Loucy (cell line): ENCODE measurements around the gene CASP12.

Experiments
- H2AFZ ChIP-seq: fragments of 200-600 bp; sonication (generic); 2 replicates; pipeline ENCODE4 v1.6.0; 2016; ENCODE audit warnings: antibody characterized with exemption, mild to moderate bottlenecking, low read length, moderate library complexity
- H3F3A ChIP-seq: fragments of 200-600 bp; 2 replicates; pipeline ENCODE4 v1.6.0; 2016; ENCODE audit warnings: antibody characterized with exemption, low read depth, mild to moderate bottlenecking
- H3K27me3 ChIP-seq: fragments of 200-600 bp; sonication (generic); 2 replicates; pipeline ENCODE4 v1.6.1; 2014; ENCODE audit warnings: low read length, mild to moderate bottlenecking; ENCODE audit not compliant: insufficient read depth, poor library complexity, severe bottlenecking
- H3K36me3 ChIP-seq: fragments of 200-600 bp; sonication (generic); 2 replicates; pipeline ENCODE4 v1.6.1; 2016; ENCODE audit warnings: low read length; ENCODE audit not compliant: insufficient read depth
- H3K4me1 ChIP-seq: fragments of 200-600 bp; sonication (generic); 2 replicates; pipeline ENCODE4 v1.5.1; 2014; ENCODE audit warnings: low read length, mild to moderate bottlenecking; ENCODE audit not compliant: insufficient read depth, poor library complexity, severe bottlenecking
- H3K4me2 ChIP-seq: fragments of 200-600 bp; sonication (generic); 2 replicates; pipeline ENCODE4 v1.6.0; 2014; ENCODE audit warnings: antibody characterized with exemption, low read length, low read depth, mild to moderate bottlenecking; ENCODE audit not compliant: poor library complexity, severe bottlenecking
- H3K4me3 ChIP-seq: fragments of 200-600 bp; sonication (generic); 2 replicates; pipeline ENCODE4 v1.5.1; 2014; ENCODE audit warnings: low read length, mild to moderate bottlenecking, mixed read lengths; ENCODE audit not compliant: poor library complexity, severe bottlenecking
- H3K79me2 ChIP-seq: fragments of 200-600 bp; sonication (generic); 2 replicates; pipeline ENCODE4 v1.6.1; 2014; ENCODE audit warnings: low read length; ENCODE audit not compliant: insufficient read depth
- H3K9ac ChIP-seq: fragments of 200-600 bp; sonication (generic); 2 replicates; pipeline ENCODE4 v1.6.0; 2014; ENCODE audit warnings: mild to moderate bottlenecking, low read depth, low read length, moderate library complexity; ENCODE audit not compliant: poor library complexity, severe bottlenecking
- H3K9me2 ChIP-seq: fragments of 200-600 bp; sonication (generic); replicated peaks from 2 replicates; pipeline ENCODE4 v1.6.1; 2016; ENCODE audit warnings: low read depth, low read length, mixed read lengths
- H3K9me3 ChIP-seq: fragments of 200-600 bp; sonication (generic); 2 replicates; pipeline ENCODE4 v1.6.1; 2014; ENCODE audit warnings: mild to moderate bottlenecking, antibody characterized with exemption, low read length, low read depth; ENCODE audit not compliant: insufficient read depth
- H4K20me1 ChIP-seq: fragments of 200-600 bp; sonication (generic); 2 replicates; pipeline ENCODE4 v1.6.0; 2014; ENCODE audit warnings: antibody characterized with exemption, low read length, mild to moderate bottlenecking; ENCODE audit not compliant: insufficient read depth, poor library complexity, severe bottlenecking
- EZH2phosphoT487 ChIP-seq: fragments of 200-600 bp; IDR thresholded peaks from 2 replicates; pipeline ENCODE4 v1.6.1; 2018; ENCODE audit warnings: antibody characterized with exemption, mild to moderate bottlenecking, moderate library complexity, borderline replicate concordance
- TF ChIP-seq, protein P1 (sequence below): fragments of 200-600 bp; sonication (generic); conservative IDR thresholded peaks from 2 replicates; pipeline ENCODE4 v1.5.1; 2014; ENCODE audit warnings: mild to moderate bottlenecking, antibody characterized with exemption, low read length

The CASP12 gene

DNA sequence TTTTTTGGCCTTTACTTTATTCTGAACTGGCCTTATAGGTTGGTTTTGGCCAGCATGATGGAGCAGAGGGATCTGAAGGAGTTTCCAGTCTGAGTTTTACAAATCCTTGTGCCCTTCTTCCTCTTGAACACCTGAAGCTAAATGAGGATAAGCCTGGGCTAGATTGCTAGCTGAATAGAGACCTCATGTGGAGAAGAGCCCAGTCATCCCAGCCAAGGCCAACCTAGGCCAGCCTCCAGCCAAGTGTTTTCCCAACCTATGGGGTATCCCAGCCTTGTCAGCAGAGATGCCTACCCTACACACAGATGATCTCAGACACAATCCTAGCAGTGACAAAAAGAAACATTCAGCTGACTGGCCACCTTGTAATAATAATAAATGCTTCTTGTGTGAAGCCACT, 966 bp upstream of the CASP12 start:
- no peaks in the 10 kb centered on the region for H3K9me2 ChIP-seq
- H3K79me2 ChIP-seq = no peaks in the 10 kb centered on the region
- H4K20me1 ChIP-seq = no peaks in the 10 kb centered on the region
- no peak overlapping the region for H2AFZ ChIP-seq
- H3K9me3 ChIP-seq = no peaks in the 10 kb centered on the region
- no peaks in the 10 kb centered on the region for H3K36me3 ChIP-seq
- no peak overlapping the region for H3K4me3 ChIP-seq
- H3K27me3 ChIP-seq = no peaks in the 10 kb centered on the region
- H3K4me2 ChIP-seq = no peak overlapping the region
- peaks cover 8% of the 10 kb centered on the region for H3K4me1 ChIP-seq
- no peaks in the 10 kb centered on the region for H3F3A ChIP-seq
- TF ChIP-seq EZH2phosphoT487 = no peak
- TF ChIP-seq, protein P1, sequence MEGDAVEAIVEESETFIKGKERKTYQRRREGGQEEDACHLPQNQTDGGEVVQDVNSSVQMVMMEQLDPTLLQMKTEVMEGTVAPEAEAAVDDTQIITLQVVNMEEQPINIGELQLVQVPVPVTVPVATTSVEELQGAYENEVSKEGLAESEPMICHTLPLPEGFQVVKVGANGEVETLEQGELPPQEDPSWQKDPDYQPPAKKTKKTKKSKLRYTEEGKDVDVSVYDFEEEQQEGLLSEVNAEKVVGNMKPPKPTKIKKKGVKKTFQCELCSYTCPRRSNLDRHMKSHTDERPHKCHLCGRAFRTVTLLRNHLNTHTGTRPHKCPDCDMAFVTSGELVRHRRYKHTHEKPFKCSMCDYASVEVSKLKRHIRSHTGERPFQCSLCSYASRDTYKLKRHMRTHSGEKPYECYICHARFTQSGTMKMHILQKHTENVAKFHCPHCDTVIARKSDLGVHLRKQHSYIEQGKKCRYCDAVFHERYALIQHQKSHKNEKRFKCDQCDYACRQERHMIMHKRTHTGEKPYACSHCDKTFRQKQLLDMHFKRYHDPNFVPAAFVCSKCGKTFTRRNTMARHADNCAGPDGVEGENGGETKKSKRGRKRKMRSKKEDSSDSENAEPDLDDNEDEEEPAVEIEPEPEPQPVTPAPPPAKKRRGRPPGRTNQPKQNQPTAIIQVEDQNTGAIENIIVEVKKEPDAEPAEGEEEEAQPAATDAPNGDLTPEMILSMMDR = no peak
- no peak overlapping the region for H3K9ac ChIP-seq

DNA sequence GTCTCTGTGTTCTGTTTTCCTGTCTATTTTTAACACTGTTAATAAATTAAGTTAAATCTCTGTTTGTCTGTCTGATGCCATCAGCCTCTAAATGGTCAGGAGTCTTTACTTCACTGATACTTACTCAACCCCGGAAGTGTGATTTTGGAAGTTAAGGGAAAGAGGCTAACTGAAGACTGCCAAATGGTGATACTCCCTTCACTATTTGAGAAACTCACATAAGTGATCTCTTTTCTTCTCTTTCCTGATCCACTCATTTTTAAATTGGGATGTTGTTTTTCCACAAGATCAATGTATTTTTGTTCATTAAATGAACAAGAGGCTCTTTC, 389 bp upstream of the CASP12 start:
- Histone ChIP-seq H3K27me3 (no peaks in the 10 kb centered on the region), H3K4me2 (no peak overlapping the region), H4K20me1 (no peaks in the 10 kb centered on the region), H3K9ac (no peak overlapping the region), H3K79me2 (no peaks in the 10 kb centered on the region), H3K9me2 (no peaks in the 10 kb centered on the region), H3K36me3 (no peaks in the 10 kb centered on the region), H2AFZ (peak overlapping the region; percentile 26; the same call in 1 of the 2 replicates), H3F3A (no peaks in the 10 kb centered on the region), H3K4me3 (no peak overlapping the region), H3K4me1 (peaks cover 8% of the 10 kb centered on the region), H3K9me3 (no peaks in the 10 kb centered on the region)
- TF ChIP-seq EZH2phosphoT487 = no peak
- TF ChIP-seq, protein P1 = no peak

DNA sequence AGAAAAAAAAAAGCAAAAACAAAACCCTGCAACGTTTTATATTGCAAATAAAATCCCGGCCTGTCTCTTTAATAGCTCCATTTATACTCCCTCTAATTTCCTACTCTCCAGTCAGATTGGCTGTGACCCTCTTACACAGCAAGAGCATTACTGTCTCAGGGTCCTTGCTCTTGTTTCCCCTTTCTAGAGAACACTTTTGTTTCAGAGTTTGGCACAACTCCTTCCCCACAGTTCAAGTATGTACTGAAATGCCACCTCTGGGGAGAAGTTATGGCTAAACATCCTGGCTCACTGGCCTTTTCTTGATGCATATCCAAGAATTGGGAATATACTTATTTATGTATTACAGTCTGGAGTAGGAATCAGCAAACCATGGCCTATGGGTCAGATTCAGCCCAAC, 2.6 kb downstream of the CASP12 start:
- Histone ChIP-seq H3K36me3 (no peaks in the 10 kb centered on the region), H2AFZ (no peak overlapping the region), H3K4me1 (peaks cover 5% of the 10 kb centered on the region), H3K79me2 (no peaks in the 10 kb centered on the region), H3K9me2 (no peaks in the 10 kb centered on the region), H3K9ac (no peak overlapping the region), H3K4me3 (no peak overlapping the region), H3K9me3 (no peaks in the 10 kb centered on the region), H3K27me3 (no peaks in the 10 kb centered on the region), H3F3A (no peaks in the 10 kb centered on the region), H4K20me1 (no peaks in the 10 kb centered on the region), H3K4me2 (no peak overlapping the region)
- TF ChIP-seq, protein P1 = no peak
- no peak for TF ChIP-seq EZH2phosphoT487
